Globus pallidus (tissue), 1 donor: ENCODE data around the gene RBMS3.
"Not testable (repeated sequence)": the region's sequence is repeated elsewhere in the genome, so short reads cannot be mapped to it uniquely, and the experiment has no call there.

ENCODE experiments used
- DNase-seq: peaks from one replicate; pipeline ENCODE4 v3.0.0-alpha.2; 2015; ENCODE audit warnings: low spot score

RBMS3 gene

DNA sequence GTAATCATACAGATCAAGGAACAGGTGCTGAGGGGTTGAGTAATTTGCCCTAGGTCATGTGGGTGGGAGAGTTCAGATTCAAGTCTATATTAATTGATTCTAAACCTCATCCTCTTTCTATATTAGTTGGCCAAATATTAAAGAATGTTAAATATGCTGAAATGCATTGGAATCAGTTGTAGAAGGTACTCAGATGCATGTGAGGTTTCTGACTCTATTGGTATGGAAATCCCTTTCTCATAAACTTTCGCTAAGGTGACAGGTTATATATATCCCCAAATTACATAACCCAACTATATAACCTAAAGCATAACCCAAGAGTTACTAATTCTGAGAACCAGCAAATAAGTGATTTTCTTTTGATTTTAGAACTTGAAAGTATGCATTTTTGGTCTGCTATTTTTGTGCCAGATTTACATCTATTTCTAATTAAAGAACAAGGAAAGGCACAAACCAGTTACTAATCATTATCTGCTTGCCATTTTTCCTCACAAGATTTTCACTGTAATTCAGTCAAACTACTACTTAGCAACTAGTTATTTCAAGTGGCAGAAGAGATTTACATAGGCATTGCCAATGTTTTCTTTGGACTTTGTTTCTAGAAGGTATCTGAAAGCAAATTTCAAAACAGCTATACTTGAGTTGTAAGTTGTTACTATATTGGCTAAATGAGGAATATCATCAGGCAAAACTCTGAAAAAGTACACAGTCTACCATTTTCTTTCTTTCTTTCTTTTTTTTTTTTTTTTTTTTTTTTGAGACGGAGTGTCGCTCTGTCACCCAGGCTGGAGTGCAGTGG, 201.3 kb downstream of the RBMS3 start:
- no peak for DNase-seq

DNA sequence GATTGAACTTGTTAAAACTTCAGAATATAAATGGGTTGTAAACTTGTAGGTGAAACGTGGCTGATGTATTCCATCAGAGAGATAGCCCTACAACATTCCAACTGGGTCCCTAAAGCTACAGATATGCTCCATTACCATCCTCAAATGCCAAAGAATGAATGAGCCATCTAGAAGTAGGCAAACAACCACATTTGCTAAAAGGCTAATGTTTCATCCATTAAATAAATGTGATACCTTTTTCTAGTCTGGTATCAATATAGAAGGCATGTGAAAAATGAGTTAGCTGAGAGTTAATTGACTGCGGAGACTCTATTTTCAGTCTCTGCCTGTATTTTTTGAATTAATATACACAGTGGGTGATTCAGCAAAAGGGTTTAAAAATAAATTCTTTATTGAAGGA, 203.8 kb downstream of the RBMS3 start:
- DNase-seq, result no peak

DNA sequence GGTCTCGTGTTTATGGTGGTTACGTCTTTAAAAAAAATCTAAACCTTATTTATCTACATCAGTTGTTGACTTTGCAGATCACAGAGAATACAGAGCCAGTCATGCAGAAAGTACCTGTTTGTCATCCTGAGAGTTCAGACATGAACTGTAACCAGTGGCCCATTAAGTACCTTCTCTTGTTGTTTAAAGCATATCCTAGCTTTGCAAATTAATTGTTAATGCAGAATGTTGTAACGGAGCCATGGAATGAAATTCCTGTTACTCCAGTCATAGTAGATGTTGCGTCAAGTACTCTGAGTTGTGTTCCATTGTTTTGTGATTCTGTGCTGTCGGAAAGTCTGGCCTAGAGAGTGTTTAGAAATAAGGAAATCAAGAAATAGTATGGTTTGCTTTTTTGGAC, 205.2 kb downstream of the RBMS3 start:
- DNase-seq, result no peak

DNA sequence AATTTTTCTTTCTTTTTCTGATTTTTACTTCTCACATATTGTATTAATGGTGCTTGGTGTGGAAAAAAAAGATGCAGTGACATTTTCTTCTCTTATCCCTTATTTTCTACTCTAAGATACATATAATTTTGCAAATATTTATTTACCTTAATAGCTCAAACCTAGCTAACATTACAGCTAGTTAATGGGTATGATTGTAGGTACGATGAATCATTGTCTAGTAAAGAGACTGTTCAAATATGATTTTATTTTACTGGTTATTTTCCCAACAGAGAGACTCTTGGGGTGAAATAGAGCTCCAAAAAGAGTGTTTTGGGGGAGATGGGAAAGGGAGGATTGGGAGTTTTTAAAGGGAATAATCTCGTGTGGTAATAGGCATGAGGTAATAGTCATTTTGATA, 206.0 kb downstream of the RBMS3 start:
- no peak for DNase-seq

DNA sequence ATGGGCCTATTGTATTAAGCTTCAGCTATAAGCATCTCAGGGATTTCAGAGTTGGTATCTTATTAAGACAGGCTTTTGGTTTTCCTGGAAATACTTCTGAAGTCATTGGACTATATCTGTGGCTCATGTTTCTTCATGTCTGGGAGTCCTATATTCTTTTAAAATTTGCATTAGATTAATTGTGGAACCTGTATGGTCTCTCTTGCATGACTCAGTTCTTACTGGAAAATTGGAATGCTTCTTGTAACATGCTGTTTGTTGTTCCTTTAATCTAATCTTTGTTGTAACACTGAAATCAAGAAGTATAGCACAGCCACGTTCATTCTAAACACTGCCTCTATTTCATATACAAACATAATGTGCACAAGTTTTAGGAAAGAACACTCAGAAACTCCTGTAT, 208.1 kb downstream of the RBMS3 start:
- DNase-seq, result no peak

GRCh38 chr3:29493109-29493508, 212.2 kb downstream of the RBMS3 start:
- no peak for DNase-seq

DNA sequence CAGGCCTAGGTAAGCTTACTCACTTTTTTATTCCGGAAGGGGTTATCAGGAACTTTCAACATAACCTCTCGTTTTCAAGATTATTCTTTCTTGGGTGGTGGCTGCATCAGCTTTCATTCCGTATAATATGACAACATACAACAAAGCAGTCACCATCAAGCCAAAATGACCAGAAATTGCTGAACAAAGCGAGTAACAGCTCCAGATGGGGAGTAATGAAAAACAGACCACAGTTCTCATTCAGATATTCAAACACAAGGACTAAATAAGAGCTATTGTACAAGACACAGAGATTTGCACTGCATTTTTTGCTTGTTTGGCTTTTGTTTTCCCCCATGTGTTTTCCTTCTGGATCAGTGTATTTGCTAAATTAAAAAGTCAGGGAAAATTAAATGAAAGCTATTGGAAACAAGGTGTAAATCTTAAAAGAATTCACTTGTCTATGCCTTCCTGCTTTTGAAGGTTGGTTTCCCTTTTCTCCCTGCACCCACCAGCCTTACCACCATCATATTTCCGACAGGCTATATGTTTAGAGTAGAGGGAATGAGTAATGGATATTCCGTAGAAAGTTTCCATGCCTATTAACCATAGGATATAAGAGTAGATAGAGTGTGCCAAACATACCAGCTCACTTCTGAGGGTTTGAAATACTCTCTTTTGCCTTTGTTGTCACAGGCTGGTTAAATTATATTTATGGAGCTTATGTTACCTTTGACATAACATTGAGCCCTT, 213.6 kb downstream of the RBMS3 start:
- DNase-seq, result no peak

GRCh38 chr3:29497282-29497681, 216.4 kb downstream of the RBMS3 start:
- DNase-seq, result no peak

- DNase-seq, result no peak
These were observed 221.9 kb downstream of the RBMS3 start for GRCh38 chr3:29502771-29503170.

GRCh38 chr3:29503314-29503713, 222.4 kb downstream of the RBMS3 start:
- no peak for DNase-seq

GRCh38 chr3:29503958-29504357, 223.1 kb downstream of the RBMS3 start:
- no peak for DNase-seq

GRCh38 chr3:29506502-29506901, 225.6 kb downstream of the RBMS3 start:
- DNase-seq, result no peak

- no peak for DNase-seq
These were observed 230.8 kb downstream of the RBMS3 start for GRCh38 chr3:29511701-29512100.

- DNase-seq, result no peak
These were observed 231.8 kb downstream of the RBMS3 start for GRCh38 chr3:29512641-29513040.

DNA sequence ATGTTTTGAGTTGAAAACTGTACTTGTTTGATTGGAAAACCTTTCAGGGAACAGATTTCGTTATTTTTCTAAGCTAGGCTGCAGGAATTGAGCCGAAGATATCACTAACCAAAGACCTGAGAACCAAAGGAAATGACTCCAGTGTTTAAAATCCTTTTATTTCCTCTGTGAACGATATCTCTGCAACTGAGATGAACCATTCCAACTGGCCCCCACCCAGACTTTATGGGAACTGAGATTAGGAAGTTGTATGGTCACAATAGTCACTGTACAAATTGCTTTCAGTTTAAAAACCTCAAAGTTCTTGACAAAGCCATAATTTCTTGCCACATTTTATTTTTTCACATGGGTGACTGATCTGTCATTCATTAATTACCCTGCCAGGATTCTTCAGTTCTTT, 232.4 kb downstream of the RBMS3 start:
- no peak for DNase-seq

DNA sequence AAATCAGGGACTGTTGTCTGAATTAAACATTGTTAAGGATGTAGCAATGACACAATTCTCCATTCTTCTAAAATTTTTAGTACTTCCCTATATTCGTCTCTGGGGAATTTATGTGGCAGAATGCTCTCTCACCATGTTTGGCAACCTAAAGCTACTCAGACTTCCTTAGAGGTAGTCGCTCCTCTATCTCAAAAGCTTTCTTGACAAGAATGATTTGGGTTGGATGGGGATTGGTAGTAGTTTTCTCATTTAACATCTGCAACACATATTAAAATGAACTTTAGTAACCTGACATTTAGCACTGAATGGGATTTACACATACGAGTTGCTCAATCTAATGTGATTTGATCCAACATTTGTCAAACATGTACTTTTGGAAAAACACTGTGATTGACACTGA, 233.3 kb downstream of the RBMS3 start:
- DNase-seq, result no peak

- no peak for DNase-seq
These were observed 234.0 kb downstream of the RBMS3 start for GRCh38 chr3:29514912-29515311.

DNA sequence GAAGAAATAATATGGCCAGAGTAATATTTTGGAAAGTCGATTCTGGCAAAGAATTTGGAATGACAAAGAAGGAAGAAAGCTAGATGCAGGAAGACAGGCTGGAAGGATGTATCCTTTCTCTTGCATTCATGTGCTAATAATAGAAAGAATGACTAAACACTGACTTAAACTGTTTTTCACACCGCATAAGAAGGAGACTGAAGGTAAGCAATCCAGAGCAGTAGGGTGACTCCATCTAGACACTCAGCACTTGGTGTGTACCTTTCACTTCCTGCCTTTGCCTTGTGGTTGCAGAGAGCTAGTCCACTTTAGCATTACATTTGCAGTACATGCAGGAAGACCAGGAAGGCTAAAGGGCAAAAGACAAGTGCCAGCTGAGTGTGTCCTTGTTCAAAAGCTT, 234.6 kb downstream of the RBMS3 start:
- no peak for DNase-seq

GRCh38 chr3:29516164-29516563, 235.3 kb downstream of the RBMS3 start:
- DNase-seq, result no peak

DNA sequence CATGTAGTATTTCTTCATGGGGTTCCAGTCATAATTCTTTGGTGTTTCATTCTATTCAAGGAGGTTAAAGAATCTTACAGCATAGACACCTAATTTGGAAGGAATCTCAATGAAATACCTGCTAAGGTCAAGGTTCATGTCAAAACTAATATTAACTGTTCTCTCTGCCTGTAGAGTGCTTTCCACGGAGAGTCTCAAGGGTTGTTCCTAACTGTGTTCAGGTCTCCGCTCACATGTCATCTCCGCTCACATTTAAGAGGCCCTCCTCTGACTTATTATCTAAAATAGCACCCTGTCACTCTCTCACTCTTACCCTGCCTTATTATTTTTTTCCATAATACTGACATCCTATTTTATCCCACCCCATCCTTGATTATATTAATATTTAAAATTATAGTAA, 239.9 kb downstream of the RBMS3 start:
- no peak for DNase-seq

- no peak for DNase-seq
These were observed 240.4 kb downstream of the RBMS3 start for GRCh38 chr3:29521293-29521692.

DNA sequence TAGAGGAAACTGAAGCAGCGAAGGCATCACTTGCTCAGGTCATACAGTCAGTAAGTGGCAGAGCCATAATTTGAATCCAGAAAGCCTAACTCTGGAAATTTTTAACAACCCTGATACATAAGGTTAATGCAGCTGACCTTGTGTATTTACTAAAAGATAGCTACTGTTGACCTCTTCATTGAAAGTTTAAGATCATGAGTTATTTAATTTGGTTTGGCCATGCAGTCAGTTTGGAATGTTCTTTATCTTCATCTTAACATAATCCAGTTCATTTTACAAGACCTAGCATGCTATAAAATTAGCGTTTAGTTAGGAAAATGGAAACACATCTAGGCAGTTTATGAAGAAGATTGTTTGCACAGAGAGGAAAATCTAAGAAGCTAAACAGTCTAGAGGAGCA, 240.9 kb downstream of the RBMS3 start:
- no peak for DNase-seq

GRCh38 chr3:29524433-29524832, 243.6 kb downstream of the RBMS3 start:
- not testable (repeated sequence) for DNase-seq
